Testis (tissue), 2 donors: Measurements from ENCODE around the gene ZNF322.

ENCODE experiments used
- POLR2A ChIP-seq: fragments of 450-650 bp; IDR thresholded peaks from one replicate; pipeline ENCODE4 v1.6.1; 2017; ENCODE audit warnings: antibody characterized with exemption, mild to moderate bottlenecking, moderate library complexity
- TF ChIP-seq, protein P1 (sequence below), 3 experiments: fragments of 450-650 bp in 2 of 3; fragments of 200-600 bp in 1 of 3; sonication (generic) in 1 of 3; IDR thresholded peaks; one replicate each; pipeline ENCODE4 v1.5.1; 2016 to 2019; ENCODE audit warnings: antibody characterized with exemption in 3 of 3, mild to moderate bottlenecking in 2 of 3, moderate library complexity in 1 of 3

DNA sequence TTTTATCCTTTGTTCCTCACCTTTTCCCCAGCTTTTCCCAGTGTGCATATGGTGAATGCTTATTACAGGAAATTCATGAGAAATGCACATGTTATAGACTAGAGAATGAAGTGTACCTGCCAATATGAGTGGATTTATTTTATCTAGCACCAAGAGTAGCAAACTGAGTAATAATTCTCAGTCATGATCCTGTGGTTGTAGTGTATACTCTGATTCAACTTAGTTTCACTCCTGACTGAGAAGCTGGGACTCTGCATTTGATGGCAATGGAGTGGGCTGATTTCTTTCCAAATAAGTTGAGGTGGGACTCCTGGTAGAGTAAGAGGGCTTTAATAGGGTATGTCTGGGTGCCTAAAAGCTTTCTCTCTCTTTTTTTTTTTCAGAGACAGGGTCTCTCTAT is 58.8 kb downstream of the ZNF322 start:
- TF ChIP-seq, protein P1, sequence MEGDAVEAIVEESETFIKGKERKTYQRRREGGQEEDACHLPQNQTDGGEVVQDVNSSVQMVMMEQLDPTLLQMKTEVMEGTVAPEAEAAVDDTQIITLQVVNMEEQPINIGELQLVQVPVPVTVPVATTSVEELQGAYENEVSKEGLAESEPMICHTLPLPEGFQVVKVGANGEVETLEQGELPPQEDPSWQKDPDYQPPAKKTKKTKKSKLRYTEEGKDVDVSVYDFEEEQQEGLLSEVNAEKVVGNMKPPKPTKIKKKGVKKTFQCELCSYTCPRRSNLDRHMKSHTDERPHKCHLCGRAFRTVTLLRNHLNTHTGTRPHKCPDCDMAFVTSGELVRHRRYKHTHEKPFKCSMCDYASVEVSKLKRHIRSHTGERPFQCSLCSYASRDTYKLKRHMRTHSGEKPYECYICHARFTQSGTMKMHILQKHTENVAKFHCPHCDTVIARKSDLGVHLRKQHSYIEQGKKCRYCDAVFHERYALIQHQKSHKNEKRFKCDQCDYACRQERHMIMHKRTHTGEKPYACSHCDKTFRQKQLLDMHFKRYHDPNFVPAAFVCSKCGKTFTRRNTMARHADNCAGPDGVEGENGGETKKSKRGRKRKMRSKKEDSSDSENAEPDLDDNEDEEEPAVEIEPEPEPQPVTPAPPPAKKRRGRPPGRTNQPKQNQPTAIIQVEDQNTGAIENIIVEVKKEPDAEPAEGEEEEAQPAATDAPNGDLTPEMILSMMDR (IDR thresholded peaks at IDR 0.05): no peak
- no peak for TF ChIP-seq POLR2A
